ENCODE data around the gene CATSPERZ. TPM values are rescaled to one million over a fixed set of nuclear protein-coding genes. Genes with fewer than 3 reads are reported as not detected.
A peak's percentile ranks its signal among the peaks of the same experiment; 100 is the strongest.

CATSPERZ gene
- total and polyA plus RNA-seq, 2 of the 8 experiments (the other 6 are each of a cell fraction or from before 2014, with no cell fraction given) = 0.77 TPM; not detected in 1

GRCh38 chr11:64305691-64306562, 5.8 kb downstream of the CATSPERZ start:
- Histone ChIP-seq H3K27ac (ENCODE audit: low read depth, low read length) (0 out of 2 replicates have a peak overlapping the region, but pooled peaks have one; percentile 46), H3K14ac (ENCODE audit: insufficient read length) (no peak overlapping the region), H3K4me1 (replicated peaks in 1 of 4; ENCODE audit: control insufficient read depth in 3 of 4, insufficient read depth in 4 of 4, low read length in 3 of 4) (peaks cover 3 to 14% (median 12%) of the 10 kb centered on the region in 4 experiments; a peak in 6 of 7 replicates), H3K36me3 (ENCODE audit: control insufficient read depth in 2 of 4, insufficient read depth in 4 of 4, low read length in 3 of 4) (no peaks in the 10 kb centered on the region), H2BK12ac (ENCODE audit: low read depth, low read length) (peak overlapping the region; percentile 90; the same call in 1 of the 2 replicates), H4K5ac (ENCODE audit: insufficient read length, low read depth, low read length) (peak overlapping the region; percentile 89), H3K79me2 (ENCODE audit: control insufficient read depth in 1 of 2, insufficient read depth in 2 of 2, low read length in 2 of 2) (peaks cover 0 to 19% of the 10 kb centered on the region in 2 experiments; a peak in 2 of 4 replicates), H3K79me1 (ENCODE audit: low read depth, low read length) (peaks cover 12% of the 10 kb centered on the region; the same call in 1 of the 2 replicates), H4K20me1 (replicated peaks in 1 of 2; ENCODE audit: control insufficient read depth in 1 of 2, insufficient read depth in 2 of 2, low read length in 2 of 2) (peaks cover 2 to 3% of the 10 kb centered on the region in 2 experiments), H3K4me3 (ENCODE audit: extremely low read depth in 1 of 4, insufficient read depth in 2 of 4, low read depth in 3 of 4, low read length in 4 of 4) (peak overlapping the region; percentile 62 to 93 (median 83)), H3K4me2 (ENCODE audit: insufficient read depth in 1 of 2, low read depth in 2 of 2, low read length in 2 of 2) (peak overlapping the region; percentile 96 to 98), H2AK5ac (ENCODE audit: low read depth, low read length) (peak overlapping the region; percentile 96; the same call in 1 of the 2 replicates), H3K4ac (replicated peaks; ENCODE audit: insufficient read length, low read depth, low read length) (peak overlapping the region; percentile 99), H3K23ac (ENCODE audit: insufficient read length) (no peak overlapping the region), H3K18ac (ENCODE audit: extremely low read depth, low read length) (peak overlapping the region; percentile 95), H4K8ac (ENCODE audit: extremely low read depth, insufficient read depth, low read length) (0 out of 2 replicates have a peak overlapping the region, but pooled peaks have one; percentile 7), H3K9ac (replicated peaks in 1 of 4; ENCODE audit: extremely low read depth in 1 of 4, low read depth in 3 of 4, low read length in 3 of 4) (peak overlapping the region in 3 of 4 experiments; percentile 4 to 76 (median 55); a peak in 6 of 7 replicates), H2BK120ac (replicated peaks; ENCODE audit: low read depth, low read length) (no peak overlapping the region), H4K91ac (replicated peaks; ENCODE audit: insufficient read length, low read length) (peak overlapping the region; percentile 75), H2BK5ac (ENCODE audit: low read depth, low read length) (peak overlapping the region; percentile 97; the same call in 1 of the 2 replicates), H2BK15ac (ENCODE audit: low read length) (peak overlapping the region; percentile 88; the same call in 1 of the 2 replicates), H3K27me3 (replicated peaks in 1 of 4; ENCODE audit: control insufficient read depth in 3 of 4, extremely low read depth in 1 of 4, insufficient read depth in 3 of 4, low read length in 3 of 4) (peaks cover 0 to 16% (median 4%) of the 10 kb centered on the region in 4 experiments; a peak in 4 of 7 replicates), H3K23me2 (ENCODE audit: low read depth, low read length) (peaks cover 8% of the 10 kb centered on the region; the same call in 1 of the 2 replicates), H2AFZ (ENCODE audit: low read length) (0 out of 2 replicates have a peak overlapping the region, but pooled peaks have one; percentile 36), H2BK20ac (ENCODE audit: low read length) (no peak overlapping the region), H3K9me3 (ENCODE audit: insufficient read depth in 2 of 2, low read depth in 1 of 2, low read length in 1 of 2) (no peaks in the 10 kb centered on the region), H3K56ac (replicated peaks; ENCODE audit: insufficient read length, low read depth, low read length) (peak overlapping the region; percentile 74)
- 1% methylated on average over 35 of the region's 71 CpGs; no CpG with 5 or more reads in 1 of the 2 experiments for WGBS, 2 experiments (ENCODE audit: extremely low coverage in 1 of 2, insufficient coverage in 1 of 2, insufficient read length in 1 of 2, insufficient replicate concordance in 2 of 2, low coverage in 1 of 2, low lambda C conversion rate in 2 of 2, missing lambda C conversion rate in 1 of 2)
- POLR2A ChIA-PET (ENCODE audit: partially characterized antibody) = interaction anchor here (1.2 to 5.6 kb wide), 11 partner anchors 9 to 99 kb away, joined by 3 to 57 read pairs (median 6); partner anchors contain the start of genes BAD, FERMT3, GPR137 and PLCB3
- DNase-seq (ENCODE audit: low read depth in 1 of 2, low spot score in 2 of 2) = peak in 1 of 2 experiments; percentile 87
- CTCF ChIA-PET (ENCODE audit: partially characterized antibody) = interaction anchor here (1.0 to 20.8 kb wide), 6 partner anchors 12 to 101 kb away, joined by 3 to 614 read pairs (median 28); partner anchors contain the start of genes CCDC88B, PPP1R14B, PRDX5 and TRMT112
- no peak for FAIRE-seq
- TF ChIP-seq SP1 (IDR thresholded peaks at IDR 0.05; ENCODE audit: low read depth, low read length) = peak; percentile 36; the same call in 1 of the 2 replicates
- TF ChIP-seq KDM1A (IDR thresholded peaks at IDR 0.05; ENCODE audit: borderline replicate concordance, low read length) = no peak
- no peak for TF ChIP-seq SUZ12 (IDR thresholded peaks at IDR 0.05; ENCODE audit: low read length)
- no peak for TF ChIP-seq SP4 (IDR thresholded peaks at IDR 0.05; ENCODE audit: low read length)
- TF ChIP-seq BRCA1 (IDR thresholded peaks at IDR 0.05; ENCODE audit: low read depth, low read length) = no peak
- TF ChIP-seq TAF7 (optimal IDR thresholded peaks at IDR 0.05; ENCODE audit: borderline replicate concordance, low read depth, low read length) = no peak
- peak; percentile 54 for TF ChIP-seq ASH2L (IDR thresholded peaks at IDR 0.05; ENCODE audit: low read length)
- TF ChIP-seq JUND (IDR thresholded peaks at IDR 0.05; ENCODE audit: low read length) = no peak
- TF ChIP-seq PHF8 (conservative IDR thresholded peaks at IDR 0.05; ENCODE audit: low read depth, low read length) = peak; percentile 43
- no peak for TF ChIP-seq GTF2F1 (IDR thresholded peaks at IDR 0.05; ENCODE audit: borderline replicate concordance, low read depth, low read length)
- TF ChIP-seq MAFK (IDR thresholded peaks at IDR 0.05; ENCODE audit: low read depth, low read length) = no peak
